Measurements from ENCODE around the gene GSTP1. TPM values are rescaled to one million over a fixed set of nuclear protein-coding genes. Genes with fewer than 3 reads are reported as not detected.
"Not testable (repeated sequence)": the region's sequence is repeated elsewhere in the genome, so short reads cannot be mapped to it uniquely, and the experiment has no call there.

Gene GSTP1
- polyA plus RNA-seq, 4 donors, result 694 to 850 (median 763) TPM

GRCh38 chr11:67562963-67563704 is 20.5 kb upstream of the GSTP1 start:
- DNase-seq (ENCODE audit: low read depth in 4 of 4, low spot score in 2 of 4), result no peak

- not testable (repeated sequence) for DNase-seq (ENCODE audit: low read depth in 4 of 4, low spot score in 2 of 4)
Measured at GRCh38 chr11:67563705-67564114, 19.9 kb upstream of the GSTP1 start.

- no peak for DNase-seq (ENCODE audit: low read depth in 4 of 4, low spot score in 2 of 4)
Measured at GRCh38 chr11:67564230-67564629, 19.4 kb upstream of the GSTP1 start.

GRCh38 chr11:67571443-67571842 is 12.2 kb upstream of the GSTP1 start:
- DNase-seq (ENCODE audit: low read depth in 4 of 4, low spot score in 2 of 4), result no peak

- DNase-seq (ENCODE audit: low read depth in 4 of 4, low spot score in 2 of 4), result no peak
Measured at GRCh38 chr11:67572305-67572704, 11.3 kb upstream of the GSTP1 start.

- DNase-seq (ENCODE audit: low read depth in 4 of 4, low spot score in 2 of 4), result no peak
Measured at GRCh38 chr11:67572747-67573419, 10.7 kb upstream of the GSTP1 start.

GRCh38 chr11:67574938-67575337 is 8.7 kb upstream of the GSTP1 start:
- DNase-seq (ENCODE audit: low read depth in 4 of 4, low spot score in 2 of 4), result no peak

GRCh38 chr11:67576735-67577475 is 6.7 kb upstream of the GSTP1 start:
- no peak for DNase-seq (ENCODE audit: low read depth in 4 of 4, low spot score in 2 of 4)

GRCh38 chr11:67577951-67578350 is 5.7 kb upstream of the GSTP1 start:
- no peak for DNase-seq (ENCODE audit: low read depth in 4 of 4, low spot score in 2 of 4)

- DNase-seq (ENCODE audit: low read depth in 4 of 4, low spot score in 2 of 4), result no peak
Measured at GRCh38 chr11:67581469-67581868, 2.1 kb upstream of the GSTP1 start.

- DNase-seq (ENCODE audit: low read depth in 4 of 4, low spot score in 2 of 4), result no peak
Measured at GRCh38 chr11:67582011-67582410, 1.6 kb upstream of the GSTP1 start.

- no peak for DNase-seq (ENCODE audit: low read depth in 4 of 4, low spot score in 2 of 4)
Measured at GRCh38 chr11:67584205-67584880, 731 bp downstream of the GSTP1 start.

- no peak for DNase-seq (ENCODE audit: low read depth in 4 of 4, low spot score in 2 of 4)
Measured at GRCh38 chr11:67584881-67585873, 1.6 kb downstream of the GSTP1 start.

GRCh38 chr11:67585911-67586310 is 2.3 kb downstream of the GSTP1 start:
- no peak for DNase-seq (ENCODE audit: low read depth in 4 of 4, low spot score in 2 of 4)

GRCh38 chr11:67586568-67587250 is 3.1 kb downstream of the GSTP1 start:
- no peak for DNase-seq (ENCODE audit: low read depth in 4 of 4, low spot score in 2 of 4)

- DNase-seq (ENCODE audit: low read depth in 4 of 4, low spot score in 2 of 4), result no peak
Measured at GRCh38 chr11:67588136-67588503, 4.5 kb downstream of the GSTP1 start.

- not testable (repeated sequence) for DNase-seq (ENCODE audit: low read depth in 4 of 4, low spot score in 2 of 4)
Measured at GRCh38 chr11:67588899-67589415, 5.3 kb downstream of the GSTP1 start.

GRCh38 chr11:67592880-67593564 is 9.4 kb downstream of the GSTP1 start:
- no peak for DNase-seq (ENCODE audit: low read depth in 4 of 4, low spot score in 2 of 4)

- no peak for DNase-seq (ENCODE audit: low read depth in 4 of 4, low spot score in 2 of 4)
Measured at GRCh38 chr11:67593565-67593905, 9.9 kb downstream of the GSTP1 start.
